HG03558 (cell line): ENCODE results near the gene HDAC4.

ENCODE experiments used
- ATAC-seq: cut with Tn5 transposase; IDR thresholded peaks from one replicate; pipeline ENCODE4 v1.9.1; 2021; ENCODE audit warnings: moderate number of reproducible peaks; ENCODE audit not compliant: unreplicated experiment; ENCODE audit errors: extremely low read depth

Gene HDAC4

GRCh38 chr2:239399433-239399920 lies 1.3 kb downstream of the HDAC4 start:
- ATAC-seq = no peak

GRCh38 chr2:239398521-239398921 lies 2.3 kb downstream of the HDAC4 start:
- ATAC-seq = no peak

DNA sequence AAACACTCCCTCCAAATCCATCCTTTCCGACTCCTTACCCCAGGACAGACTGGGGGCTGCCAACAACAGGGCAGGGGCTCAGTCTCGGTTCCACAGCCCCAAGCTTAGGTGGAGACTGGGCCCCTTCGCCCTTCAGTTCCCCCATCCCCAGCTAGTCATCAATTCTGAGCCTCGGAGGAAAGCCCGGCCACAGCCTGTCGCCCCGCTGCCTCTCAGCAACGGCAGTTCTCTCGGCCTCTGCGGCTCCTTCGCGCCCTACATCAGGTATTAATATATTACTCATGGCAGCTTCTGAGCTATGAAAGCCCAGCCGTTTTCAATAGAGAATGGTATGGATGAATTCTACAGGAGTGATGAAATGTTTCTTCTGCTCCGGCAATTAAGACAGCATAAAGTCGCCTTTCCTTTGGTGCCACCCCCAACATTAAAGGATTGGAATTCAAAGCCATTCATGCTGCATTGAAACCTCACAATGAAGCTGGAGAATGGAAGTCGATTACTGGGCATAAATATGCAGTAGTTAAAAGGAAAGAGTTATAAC lies 2.8 kb downstream of the HDAC4 start:
- ATAC-seq = no peak

DNA sequence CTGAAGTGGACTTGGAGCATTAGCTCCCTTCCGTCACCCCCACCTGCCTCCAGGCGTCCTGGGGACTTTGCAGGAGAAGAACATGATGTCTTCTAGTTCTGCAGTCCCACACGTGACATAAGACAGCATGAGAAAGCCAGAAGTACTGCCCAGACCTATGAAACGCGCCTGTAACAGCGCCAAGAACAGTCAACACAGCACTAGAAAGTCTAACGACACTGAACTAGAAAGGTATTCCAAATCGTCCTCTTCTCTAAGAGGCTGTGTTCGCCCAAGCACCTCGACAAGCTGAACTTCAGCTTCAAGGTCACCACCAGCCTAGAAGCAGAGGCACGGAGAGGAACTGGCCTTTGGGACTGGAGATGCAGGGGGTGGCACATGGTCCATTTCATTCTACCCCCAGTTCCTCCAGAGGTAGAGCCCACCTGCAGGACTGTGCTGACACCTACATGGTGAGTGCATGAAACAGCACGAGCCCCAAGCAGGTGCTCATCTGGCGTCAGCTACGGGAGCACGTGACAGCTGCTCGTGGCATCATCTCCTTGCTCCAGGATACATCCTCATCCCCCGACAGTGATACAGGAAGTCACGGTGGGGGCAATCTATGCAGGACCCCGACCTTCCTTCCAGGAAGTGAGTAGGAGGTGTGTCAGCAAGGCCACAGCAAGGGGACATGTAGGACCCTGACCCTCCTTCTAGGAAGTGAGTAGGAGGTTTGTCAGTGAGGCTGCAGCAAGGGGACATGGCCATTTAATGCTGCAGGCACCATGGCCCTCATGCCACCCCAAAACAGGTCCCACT lies 3.7 kb downstream of the HDAC4 start:
- ATAC-seq = no peak

GRCh38 chr2:239395524-239395923 lies 5.3 kb downstream of the HDAC4 start:
- ATAC-seq = no peak

DNA sequence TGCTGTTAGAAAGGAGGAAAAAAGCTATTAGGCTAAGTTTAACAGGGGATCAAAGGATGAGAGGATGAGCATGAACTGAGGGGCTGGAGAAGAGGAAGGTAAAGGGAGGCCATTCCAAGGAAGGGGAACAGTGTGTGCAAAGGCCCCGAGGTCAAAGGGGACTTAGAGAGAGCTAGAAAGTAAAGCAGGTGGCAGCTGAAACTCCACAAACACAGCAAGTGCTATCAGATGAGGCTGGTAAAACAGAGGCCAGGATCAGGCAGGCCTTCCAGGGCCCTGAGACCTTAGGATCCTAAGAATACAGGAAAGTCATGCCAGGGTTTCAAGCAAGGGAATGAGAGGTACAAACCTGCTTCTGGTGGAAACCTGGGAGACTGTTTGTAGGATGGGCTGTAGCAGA lies 5.8 kb downstream of the HDAC4 start:
- no peak for ATAC-seq

GRCh38 chr2:239394346-239394945 lies 6.4 kb downstream of the HDAC4 start:
- no peak for ATAC-seq

- ATAC-seq = no peak
Measured at GRCh38 chr2:239393941-239394340, 6.9 kb downstream of the HDAC4 start.

DNA sequence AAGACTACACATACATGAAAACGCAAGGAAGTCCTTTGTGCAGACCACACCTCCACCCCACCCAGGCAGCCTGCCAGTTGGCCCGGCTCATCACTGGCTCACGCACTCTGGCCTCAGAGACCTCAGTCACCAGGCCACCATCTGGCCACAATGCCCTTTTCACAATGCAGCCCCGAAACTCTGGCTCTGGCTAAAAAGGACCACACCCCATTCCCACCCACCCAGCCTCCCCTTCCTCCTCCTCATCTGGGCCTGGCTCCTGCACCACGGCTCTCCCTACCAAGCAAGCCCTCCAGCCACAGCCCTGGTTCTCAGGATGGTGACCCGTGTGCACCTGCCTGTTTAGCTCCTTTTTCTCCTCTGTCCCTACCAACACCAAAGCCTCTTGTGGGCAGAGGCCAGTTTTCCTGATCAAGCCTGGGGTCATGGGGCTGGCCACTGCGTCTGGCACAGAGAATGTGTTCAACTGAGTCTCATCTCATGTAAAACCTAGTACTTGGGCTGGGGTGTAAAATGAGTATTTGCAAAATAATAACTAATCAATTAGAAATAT lies 7.4 kb downstream of the HDAC4 start:
- ATAC-seq = no peak

DNA sequence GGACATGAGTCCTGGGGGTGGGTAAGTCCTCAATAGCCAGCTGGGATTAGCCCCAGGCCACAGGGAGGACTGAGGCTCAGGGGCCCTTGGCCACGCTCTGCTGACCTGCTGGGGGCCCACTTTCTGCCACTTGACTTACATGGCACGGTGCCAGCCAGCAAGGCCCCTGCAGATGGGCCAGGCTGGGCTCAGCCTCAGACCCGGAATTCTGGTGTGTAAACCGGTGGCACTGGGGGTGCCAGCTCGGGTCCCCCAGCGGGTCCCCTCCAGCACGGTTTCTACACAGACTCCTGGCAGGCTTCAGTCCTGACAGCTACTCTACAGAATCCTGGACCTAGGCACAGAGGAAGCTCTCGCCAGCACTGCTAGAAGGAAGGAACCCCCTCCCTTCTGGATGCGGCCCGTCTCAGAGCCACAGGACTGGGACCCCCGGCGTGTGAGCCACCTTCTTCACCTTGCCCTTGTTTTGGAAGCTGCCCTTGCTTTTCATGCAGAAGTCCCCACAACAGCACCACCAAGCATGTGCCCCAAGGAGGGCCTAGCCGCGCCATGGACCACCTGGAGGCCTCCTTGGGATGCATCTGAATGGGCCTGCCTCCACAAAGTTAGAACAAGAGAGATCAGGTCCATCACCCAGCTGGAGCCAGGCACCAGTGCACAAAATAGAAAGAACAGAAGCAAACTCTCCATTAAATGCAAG lies 8.0 kb downstream of the HDAC4 start:
- ATAC-seq = no peak

DNA sequence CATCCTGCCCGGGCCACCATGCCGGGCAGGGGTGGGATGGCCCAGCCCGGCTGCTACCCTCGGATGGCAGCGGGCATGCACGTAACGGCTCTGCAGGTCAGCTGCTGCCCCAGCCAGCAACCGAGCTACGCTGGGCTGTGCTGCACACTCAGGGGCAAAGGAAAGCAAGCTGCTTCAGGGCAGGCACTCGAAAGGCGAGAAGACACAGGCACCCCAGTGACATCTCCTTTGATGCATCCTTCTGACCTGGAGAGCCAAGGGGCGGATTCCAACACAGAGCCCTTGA lies 8.8 kb downstream of the HDAC4 start:
- no peak for ATAC-seq

DNA sequence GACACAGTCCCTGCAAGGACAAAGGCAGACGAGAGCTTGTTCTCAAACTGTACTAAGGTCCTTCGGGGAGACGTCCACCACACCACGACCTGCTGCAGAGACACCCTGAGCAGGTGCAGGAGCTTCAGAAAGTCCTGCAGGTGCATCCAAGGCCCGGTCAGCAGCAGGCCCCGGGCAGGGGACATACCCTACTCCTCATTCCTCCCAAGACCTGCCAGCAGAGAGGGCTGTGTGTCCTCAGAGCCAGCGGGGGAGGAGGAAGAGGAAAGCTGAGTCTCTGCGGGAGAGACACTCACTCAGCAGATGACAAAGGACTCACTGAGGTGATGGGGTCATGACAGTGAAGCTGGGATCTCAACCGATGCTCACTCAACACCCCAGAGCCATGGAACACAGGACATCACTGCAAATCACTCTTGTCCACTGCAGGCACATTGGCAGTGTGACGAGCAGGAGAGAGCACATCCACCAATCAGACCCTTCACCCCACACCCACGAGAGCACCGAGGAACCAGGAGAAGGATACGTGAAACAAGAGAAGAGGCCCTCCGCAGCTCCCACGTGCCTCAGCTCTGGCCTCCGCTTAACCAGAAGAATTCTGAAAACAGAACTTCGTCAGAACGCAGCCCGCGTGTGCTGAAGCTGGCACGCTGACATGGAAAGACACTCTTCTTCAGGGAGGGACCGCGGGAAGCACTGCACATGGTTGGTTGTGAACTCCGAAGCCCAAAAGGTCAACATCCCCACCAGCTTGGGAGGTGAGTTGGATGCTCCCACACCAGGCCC lies 9.3 kb downstream of the HDAC4 start:
- no peak for ATAC-seq

DNA sequence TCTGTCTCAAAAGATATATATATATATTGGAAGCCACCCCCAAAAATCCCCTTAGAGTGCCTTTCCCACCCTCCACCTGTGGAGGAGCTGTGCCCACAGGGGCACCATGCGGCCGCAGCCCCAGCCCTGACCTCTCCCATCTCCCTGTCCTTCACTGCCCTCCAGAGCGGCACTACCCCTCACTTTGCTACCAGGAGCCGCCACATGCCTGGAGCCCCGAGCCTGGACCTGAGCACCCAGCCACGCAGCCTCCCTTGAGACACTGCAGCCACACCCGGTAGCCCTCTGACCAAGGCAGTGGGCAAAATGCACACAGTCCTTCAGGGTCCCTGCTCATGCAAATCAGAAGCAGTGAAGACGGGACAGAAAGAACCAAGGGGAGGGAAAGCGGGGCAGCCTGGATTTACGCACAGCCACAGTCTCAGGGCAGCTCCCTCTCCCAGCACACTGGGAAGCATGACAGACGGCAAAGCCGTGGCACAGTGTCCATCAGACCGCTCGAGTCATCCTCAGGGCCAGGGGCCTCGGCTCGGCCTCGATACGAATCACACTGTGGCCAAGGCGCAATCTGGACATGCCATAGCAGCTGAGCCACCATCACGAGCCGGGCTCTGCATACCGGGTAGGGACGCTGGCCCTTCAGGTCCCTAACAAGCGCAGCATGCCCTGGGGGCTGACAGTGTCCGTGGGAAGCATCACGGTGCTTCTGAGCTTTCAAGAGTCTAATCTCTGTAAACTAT lies 10.1 kb downstream of the HDAC4 start:
- ATAC-seq = no peak

DNA sequence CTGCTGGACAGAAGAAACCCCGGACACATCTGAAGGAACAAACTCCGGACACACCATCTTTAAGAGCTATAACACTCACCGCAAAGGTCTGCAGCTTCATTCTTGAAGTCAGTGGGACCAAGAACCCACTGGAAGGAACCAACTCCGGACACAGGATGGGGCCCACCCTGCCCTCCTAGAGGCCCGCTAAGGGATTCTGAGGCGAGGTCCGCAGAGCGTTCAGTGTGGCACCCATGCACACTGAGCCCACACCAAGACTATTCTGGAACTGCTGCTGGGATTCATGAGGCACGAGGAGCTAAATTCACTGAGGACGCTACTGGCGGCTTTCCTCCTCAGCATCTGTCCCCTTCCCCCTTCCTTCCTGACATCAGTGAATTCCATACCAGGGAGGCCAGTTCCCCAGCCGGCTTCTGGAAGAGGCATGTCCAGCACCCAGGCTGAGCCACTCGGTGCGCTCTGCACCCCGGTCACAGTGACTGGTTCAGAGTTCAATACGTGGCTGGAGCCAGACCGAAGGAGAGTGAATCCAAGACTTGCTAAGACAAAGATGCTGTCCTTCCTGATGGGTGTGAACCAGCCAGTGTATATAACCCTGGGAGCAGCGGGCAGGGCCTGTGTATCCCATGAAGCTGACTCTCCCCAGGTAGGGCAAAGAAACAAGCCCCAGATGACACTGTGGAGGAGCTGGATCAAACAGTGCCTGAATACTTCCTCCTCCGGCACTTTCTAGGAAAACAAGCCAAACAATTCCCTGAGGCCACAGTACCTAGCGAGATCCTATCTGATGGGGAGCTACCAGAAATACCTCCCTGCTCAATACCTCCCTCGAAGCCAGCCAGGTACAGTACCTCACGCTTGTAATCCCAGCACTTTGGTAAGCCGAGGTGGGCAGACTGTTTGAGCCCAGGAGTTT lies 11.1 kb downstream of the HDAC4 start:
- ATAC-seq = no peak

GRCh38 chr2:239388236-239389151 lies 12.3 kb downstream of the HDAC4 start:
- no peak for ATAC-seq

DNA sequence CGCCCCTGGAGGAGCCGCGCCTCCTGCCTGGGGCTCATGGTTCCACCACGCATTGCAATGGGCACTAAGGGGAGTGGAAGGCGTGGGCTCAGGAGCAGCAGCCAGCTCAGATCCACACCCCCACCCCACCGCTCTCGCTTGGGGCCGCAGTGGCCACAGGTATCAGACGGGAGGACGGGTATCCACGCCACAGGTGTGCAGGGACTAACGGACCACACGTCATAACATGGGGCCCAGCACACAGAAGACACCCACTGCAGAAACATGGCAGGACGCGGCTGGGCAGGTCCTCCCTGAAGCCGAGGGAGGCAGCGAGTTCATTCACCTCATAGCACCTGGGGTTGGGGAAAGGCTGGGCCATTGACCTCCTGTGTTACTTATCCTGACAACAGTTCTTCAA lies 13.0 kb downstream of the HDAC4 start:
- ATAC-seq = no peak

DNA sequence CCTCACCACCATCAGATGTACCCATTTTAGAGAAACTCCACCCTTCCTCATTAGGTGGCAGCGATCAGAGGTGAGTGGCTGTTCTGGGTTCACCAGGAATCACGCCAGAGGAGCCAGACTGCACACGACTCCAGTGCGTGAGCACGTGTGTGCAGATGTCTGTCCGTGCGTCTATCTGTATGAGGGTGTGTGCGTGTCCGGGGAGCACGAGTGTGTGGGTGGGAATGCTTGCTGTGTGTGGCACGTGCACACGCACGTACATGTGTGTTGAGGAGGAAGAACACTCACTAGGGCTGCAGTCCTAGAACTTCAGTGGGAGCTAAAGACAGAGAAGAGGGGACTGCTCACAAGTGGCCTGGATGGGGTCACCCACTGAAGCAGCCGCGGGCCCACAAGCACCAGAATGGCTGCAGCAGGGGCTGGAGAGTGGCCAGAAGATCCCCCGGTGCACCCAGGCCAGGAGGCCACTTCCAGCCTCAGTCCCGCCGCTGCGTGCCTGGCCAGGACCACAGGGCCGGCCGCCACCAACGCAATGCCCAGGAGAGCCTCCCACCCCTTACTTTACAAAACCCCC lies 13.9 kb downstream of the HDAC4 start:
- ATAC-seq = no peak
